ENCODE results near the gene CPHXL2. TPM values are rescaled to one million over a fixed set of nuclear protein-coding genes. Genes with fewer than 3 reads are reported as not detected.

Gene CPHXL2
- not detected for total RNA-seq
- long read RNA-seq: 0 reads

DNA sequence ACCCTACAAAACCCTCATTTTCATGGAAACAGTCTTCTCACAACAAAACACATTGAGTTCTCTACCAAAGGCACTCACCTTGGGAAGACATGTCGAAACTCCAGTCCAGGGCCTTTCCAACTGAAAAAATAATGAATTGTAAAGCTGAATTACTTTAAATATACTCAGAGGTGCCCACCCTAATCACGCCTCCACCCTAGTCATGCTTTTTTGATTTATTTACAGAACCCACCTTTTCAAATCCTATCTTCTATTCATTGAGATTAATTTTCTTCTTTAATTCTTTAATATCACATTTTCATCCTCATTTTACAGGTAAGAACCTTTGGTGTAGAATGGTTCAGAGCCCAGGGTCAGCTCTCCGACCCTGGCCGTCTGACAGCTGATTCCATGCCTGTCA lies at the start of gene CPHXL2:
TSS of gene CPHXL2 (minus strand) at position 101 of the 400 bp plus-strand sequence. CDS start at position 91, 10 bp downstream.
- Histone ChIP-seq H3K36me3 (no peaks in the 10 kb centered on the region), H3K9me3 (replicated peaks) (no peaks in the 10 kb centered on the region), H3K27me3 (ENCODE audit: low read depth) (no peaks in the 10 kb centered on the region), H3K4me1 (no peaks in the 10 kb centered on the region), H3K4me3 (no peak within 1 kb of the TSS), H3K27ac (replicated peaks) (no peak within 1 kb of the TSS)
- no peak for DNase-seq
- intact Hi-C loops (cut with micrococcal nuclease): no loop called here
- TF ChIP-seq, protein P1, sequence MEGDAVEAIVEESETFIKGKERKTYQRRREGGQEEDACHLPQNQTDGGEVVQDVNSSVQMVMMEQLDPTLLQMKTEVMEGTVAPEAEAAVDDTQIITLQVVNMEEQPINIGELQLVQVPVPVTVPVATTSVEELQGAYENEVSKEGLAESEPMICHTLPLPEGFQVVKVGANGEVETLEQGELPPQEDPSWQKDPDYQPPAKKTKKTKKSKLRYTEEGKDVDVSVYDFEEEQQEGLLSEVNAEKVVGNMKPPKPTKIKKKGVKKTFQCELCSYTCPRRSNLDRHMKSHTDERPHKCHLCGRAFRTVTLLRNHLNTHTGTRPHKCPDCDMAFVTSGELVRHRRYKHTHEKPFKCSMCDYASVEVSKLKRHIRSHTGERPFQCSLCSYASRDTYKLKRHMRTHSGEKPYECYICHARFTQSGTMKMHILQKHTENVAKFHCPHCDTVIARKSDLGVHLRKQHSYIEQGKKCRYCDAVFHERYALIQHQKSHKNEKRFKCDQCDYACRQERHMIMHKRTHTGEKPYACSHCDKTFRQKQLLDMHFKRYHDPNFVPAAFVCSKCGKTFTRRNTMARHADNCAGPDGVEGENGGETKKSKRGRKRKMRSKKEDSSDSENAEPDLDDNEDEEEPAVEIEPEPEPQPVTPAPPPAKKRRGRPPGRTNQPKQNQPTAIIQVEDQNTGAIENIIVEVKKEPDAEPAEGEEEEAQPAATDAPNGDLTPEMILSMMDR (IDR thresholded peaks at IDR 0.05; ENCODE audit: borderline replicate concordance): no peak

DNA sequence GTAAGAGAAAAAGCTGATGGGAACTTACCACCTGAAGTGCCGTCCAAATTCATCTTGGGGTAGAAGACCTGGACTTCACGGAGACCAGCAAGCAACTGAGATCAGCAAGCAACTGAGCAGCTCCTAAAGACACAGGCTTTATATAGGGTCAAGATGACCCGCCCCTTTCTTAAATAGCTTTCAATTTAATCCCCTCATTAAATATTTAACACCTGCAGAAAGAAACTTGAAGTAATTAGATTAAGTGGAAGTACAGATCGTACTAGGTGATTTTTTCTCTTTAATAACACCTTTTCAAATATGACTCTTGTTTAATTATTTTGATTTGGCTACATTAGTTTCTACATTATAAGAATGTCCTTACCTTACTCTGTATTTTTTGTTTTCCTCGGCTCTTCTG lies 49.6 kb upstream of the CPHXL2 start, which contains the start of gene CPHXL:
TSS of gene CPHXL (minus strand) at position 101 of the 400 bp plus-strand sequence. CDS start at position 53, 48 bp downstream.
- TF ChIP-seq, protein P1 (IDR thresholded peaks at IDR 0.05; ENCODE audit: borderline replicate concordance): no peak
- intact Hi-C loops (cut with micrococcal nuclease): no loop called here
- H3K27ac ChIP-seq (replicated peaks): no peak within 1 kb of the TSS
- no peaks in the 10 kb centered on the region for H3K4me1 ChIP-seq
- H3K9me3 ChIP-seq (replicated peaks): peaks cover 9% of the 10 kb centered on the region
- DNase-seq: no peak
- H3K27me3 ChIP-seq (ENCODE audit: low read depth): no peaks in the 10 kb centered on the region
- H3K36me3 ChIP-seq: no peaks in the 10 kb centered on the region
- H3K4me3 ChIP-seq: no peak within 1 kb of the TSS

DNA sequence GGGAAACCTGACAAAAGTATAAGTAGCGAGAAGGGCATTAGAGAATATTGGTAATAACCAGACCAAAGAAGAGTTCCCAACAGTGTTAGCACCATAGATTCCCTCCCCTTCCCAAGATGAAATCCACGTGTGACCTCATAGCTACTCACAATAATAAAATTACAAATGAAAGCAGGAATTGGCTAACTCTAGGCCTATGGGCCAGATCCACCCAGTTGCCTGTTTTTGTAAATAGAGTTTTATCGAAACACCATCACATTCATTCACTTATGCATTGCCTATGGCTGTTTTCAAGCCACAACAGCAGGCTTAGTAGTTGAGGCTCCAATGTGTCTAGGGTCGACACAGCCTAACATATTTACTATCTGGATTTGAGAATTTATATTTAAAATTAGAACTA lies 41.6 kb upstream of the CPHXL2 start:
- no peak overlapping the region for H3K4me3 ChIP-seq
- no peak overlapping the region for H3K27ac ChIP-seq (replicated peaks)
- no peaks in the 10 kb centered on the region for H3K4me1 ChIP-seq
- no peak for DNase-seq
- H3K27me3 ChIP-seq (ENCODE audit: low read depth): no peaks in the 10 kb centered on the region
- H3K36me3 ChIP-seq: no peaks in the 10 kb centered on the region
- intact Hi-C loops (cut with micrococcal nuclease): no loop called here
- TF ChIP-seq, protein P1 (IDR thresholded peaks at IDR 0.05; ENCODE audit: borderline replicate concordance): no peak
- H3K9me3 ChIP-seq (replicated peaks): peaks cover 21% of the 10 kb centered on the region

DNA sequence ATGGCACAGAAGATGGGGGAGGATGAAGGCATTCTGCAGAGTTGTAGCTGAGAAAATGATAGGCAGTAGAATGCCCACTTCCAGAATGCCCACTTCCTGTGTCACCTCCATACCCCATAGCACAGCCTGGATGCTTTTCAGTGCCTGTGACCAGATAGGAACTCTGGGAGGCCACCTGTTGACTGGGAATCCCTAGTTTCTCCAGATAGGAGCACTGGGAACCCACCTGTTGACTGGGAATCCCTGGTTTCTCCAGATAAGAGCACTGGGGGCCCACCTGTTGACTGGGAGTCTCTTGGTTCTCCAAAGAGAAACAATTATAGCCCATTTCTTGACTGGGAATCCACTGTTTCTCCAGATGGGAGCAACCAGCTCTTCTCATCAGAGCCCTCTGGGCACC lies 37.9 kb upstream of the CPHXL2 start:
- TF ChIP-seq, protein P1 (IDR thresholded peaks at IDR 0.05; ENCODE audit: borderline replicate concordance): no peak
- peaks cover 10% of the 10 kb centered on the region for H3K36me3 ChIP-seq
- H3K9me3 ChIP-seq (replicated peaks): peaks cover 29% of the 10 kb centered on the region
- H3K27ac ChIP-seq (replicated peaks): no peak overlapping the region
- no peak for DNase-seq
- no peaks in the 10 kb centered on the region for H3K4me1 ChIP-seq
- H3K4me3 ChIP-seq: no peak overlapping the region
- intact Hi-C loops (cut with micrococcal nuclease): no loop called here
- no peaks in the 10 kb centered on the region for H3K27me3 ChIP-seq (ENCODE audit: low read depth)

DNA sequence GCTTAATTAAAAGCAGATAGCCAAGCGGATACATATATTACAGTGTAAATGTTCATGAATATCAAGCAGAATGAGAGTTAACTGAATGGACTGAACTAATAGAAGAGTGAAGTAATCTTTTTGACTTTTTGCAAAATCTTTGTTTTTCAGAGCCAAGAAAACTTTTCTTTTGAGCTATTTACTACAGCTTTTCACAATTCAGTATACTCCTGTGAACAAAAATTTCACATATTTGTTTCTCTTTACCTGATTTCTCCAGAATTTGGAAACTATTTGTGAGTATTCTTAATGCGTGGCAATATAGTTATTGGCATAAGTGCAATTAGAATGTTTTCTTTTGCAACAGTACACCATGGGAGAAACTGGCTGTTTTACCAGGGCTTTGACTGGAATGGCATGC lies 33.5 kb upstream of the CPHXL2 start:
- no peak for DNase-seq
- Histone ChIP-seq H3K27ac (replicated peaks) (no peak overlapping the region), H3K9me3 (replicated peaks) (peaks cover 27% of the 10 kb centered on the region), H3K27me3 (ENCODE audit: low read depth) (no peaks in the 10 kb centered on the region), H3K4me3 (no peak overlapping the region), H3K4me1 (no peaks in the 10 kb centered on the region), H3K36me3 (peaks cover 13% of the 10 kb centered on the region)
- TF ChIP-seq, protein P1 (IDR thresholded peaks at IDR 0.05; ENCODE audit: borderline replicate concordance): no peak
- intact Hi-C loops (cut with micrococcal nuclease): no loop called here
